ENCODE data around the gene KCNS1. TPM values are rescaled to one million over a fixed set of nuclear protein-coding genes. Genes with fewer than 3 reads are reported as not detected.
A peak's percentile ranks its signal among the peaks of the same experiment; 100 is the strongest.

The KCNS1 gene
- total RNA-seq, 1 experiment from 2014 or later = 10.7 TPM

DNA sequence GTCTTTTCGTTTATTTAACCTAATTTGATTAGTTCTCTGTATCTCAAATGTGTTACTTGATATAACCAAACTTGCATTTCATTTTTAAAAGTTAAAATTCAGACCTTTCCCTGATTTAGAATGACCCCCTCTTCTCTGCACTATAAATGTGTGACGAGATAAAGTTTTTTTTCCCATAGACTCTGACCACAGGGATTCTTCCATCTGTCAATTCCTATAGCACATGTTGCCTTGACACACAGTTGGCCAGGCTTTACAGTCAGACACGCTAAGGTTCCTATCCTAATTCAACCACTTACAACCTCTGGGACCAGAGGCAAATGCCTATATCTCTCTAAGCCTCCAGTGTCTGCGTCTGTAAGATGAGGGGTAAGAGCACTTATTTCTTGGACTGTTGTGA is 40.6 kb downstream of the KCNS1 start:
- TF ChIP-seq, protein P1, sequence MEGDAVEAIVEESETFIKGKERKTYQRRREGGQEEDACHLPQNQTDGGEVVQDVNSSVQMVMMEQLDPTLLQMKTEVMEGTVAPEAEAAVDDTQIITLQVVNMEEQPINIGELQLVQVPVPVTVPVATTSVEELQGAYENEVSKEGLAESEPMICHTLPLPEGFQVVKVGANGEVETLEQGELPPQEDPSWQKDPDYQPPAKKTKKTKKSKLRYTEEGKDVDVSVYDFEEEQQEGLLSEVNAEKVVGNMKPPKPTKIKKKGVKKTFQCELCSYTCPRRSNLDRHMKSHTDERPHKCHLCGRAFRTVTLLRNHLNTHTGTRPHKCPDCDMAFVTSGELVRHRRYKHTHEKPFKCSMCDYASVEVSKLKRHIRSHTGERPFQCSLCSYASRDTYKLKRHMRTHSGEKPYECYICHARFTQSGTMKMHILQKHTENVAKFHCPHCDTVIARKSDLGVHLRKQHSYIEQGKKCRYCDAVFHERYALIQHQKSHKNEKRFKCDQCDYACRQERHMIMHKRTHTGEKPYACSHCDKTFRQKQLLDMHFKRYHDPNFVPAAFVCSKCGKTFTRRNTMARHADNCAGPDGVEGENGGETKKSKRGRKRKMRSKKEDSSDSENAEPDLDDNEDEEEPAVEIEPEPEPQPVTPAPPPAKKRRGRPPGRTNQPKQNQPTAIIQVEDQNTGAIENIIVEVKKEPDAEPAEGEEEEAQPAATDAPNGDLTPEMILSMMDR (IDR thresholded peaks at IDR 0.05; ENCODE audit: unreplicated experiment) = no peak
- CTCF ChIA-PET = interaction anchor here (1.3 to 1.5 kb wide), 2 partner anchors 16 to 233 kb away, joined by 4 read pairs; no protein-coding TSS in a partner anchor
- Mint-ChIP-seq H3K27ac (ENCODE audit: unreplicated experiment) (peak overlapping the region; percentile 42), H3K27me3 (ENCODE audit: unreplicated experiment) (no peaks in the 10 kb centered on the region), H3K9me3 (ENCODE audit: low read depth, unreplicated experiment) (peaks cover 2% of the 10 kb centered on the region), H3K36me3 (ENCODE audit: insufficient read depth, unreplicated experiment) (peaks cover 9% of the 10 kb centered on the region), H3K4me1 (ENCODE audit: low read depth, unreplicated experiment) (peaks cover 42% of the 10 kb centered on the region), H3K4me3 (ENCODE audit: low read depth, unreplicated experiment) (no peak overlapping the region)
- BruUV-seq (replicated peaks) = no TSS peak
- intact Hi-C loops (cut with micrococcal nuclease; ENCODE audit: unreplicated experiment) = no loop called here
- DNase-seq = no peak

DNA sequence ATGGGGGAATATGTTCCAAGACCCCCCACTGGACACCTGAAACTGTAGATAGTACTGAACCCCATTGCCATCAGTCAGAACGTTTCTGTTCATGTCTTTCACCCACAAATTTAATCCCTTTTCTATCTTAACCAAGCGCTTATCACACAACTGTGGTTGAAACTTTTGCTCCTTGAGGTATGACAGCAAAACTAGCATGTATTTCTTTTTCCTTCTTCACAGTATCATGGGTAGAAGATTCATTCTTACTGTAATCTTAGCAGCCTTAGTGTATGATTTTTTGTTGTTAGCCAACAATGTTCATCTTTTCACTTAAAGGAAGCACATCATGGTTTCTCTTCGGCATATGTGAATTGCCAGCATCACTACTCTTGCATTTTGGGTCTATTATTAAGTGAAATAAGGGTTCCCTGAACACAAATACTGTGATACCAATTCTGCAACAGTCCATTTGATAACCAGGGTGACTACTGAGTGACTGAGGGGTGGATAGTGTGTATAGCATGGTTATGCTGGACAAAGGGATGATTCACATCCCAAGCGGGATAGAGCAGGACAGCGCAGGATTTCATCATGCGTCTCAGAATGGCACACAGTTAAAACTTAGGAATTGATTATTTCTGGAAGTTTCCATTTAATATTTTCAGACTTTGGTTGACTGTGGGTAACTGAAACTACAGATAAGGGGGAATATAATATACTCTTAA is 41.8 kb downstream of the KCNS1 start:
- BruUV-seq (replicated peaks) = no TSS peak
- CTCF ChIA-PET = no interaction called here
- no peak for DNase-seq
- TF ChIP-seq, protein P1 (IDR thresholded peaks at IDR 0.05; ENCODE audit: unreplicated experiment) = no peak
- H3K4me3 Mint-ChIP-seq (ENCODE audit: low read depth, unreplicated experiment) = no peak overlapping the region
- peaks cover 9% of the 10 kb centered on the region for H3K36me3 Mint-ChIP-seq (ENCODE audit: insufficient read depth, unreplicated experiment)
- peaks cover 2% of the 10 kb centered on the region for H3K9me3 Mint-ChIP-seq (ENCODE audit: low read depth, unreplicated experiment)
- intact Hi-C loops (cut with micrococcal nuclease; ENCODE audit: unreplicated experiment) = no loop called here
- peak overlapping the region; percentile 68 for H3K27ac Mint-ChIP-seq (ENCODE audit: unreplicated experiment)
- H3K4me1 Mint-ChIP-seq (ENCODE audit: low read depth, unreplicated experiment) = peaks cover 33% of the 10 kb centered on the region
- no peaks in the 10 kb centered on the region for H3K27me3 Mint-ChIP-seq (ENCODE audit: unreplicated experiment)

DNA sequence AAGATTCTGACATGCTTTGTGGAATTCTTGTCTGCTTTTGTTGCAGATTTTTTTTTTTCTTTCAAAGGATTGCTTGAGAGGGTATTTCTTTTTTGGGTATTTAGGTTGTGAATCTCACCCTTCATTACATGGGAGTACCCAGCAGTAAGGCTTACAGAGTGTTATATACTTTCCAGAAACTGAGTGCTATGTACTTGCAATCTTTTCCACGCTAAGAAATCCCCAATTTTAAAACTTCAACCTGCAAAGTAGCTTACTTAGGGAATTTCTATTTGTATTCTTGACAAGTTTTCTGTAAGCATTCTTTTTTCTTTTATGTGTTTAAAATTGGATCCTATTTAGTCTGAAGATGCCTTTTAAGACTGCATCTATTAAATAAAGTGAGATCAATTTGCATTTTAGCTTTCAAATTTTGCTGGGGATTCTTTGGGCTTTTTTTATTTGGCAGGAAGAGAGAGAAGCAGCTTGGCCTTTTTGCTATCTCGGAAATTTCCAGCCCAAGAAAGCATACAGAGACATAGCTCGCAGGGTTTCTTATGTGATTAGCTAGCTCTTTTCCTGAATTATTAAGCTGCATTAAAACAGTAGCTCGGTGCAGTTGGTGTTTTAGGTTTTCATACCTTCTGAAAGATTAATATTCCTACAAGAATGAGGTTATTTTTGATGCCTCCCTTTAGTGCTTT is 42.6 kb downstream of the KCNS1 start:
- intact Hi-C loops (cut with micrococcal nuclease; ENCODE audit: unreplicated experiment) = no loop called here
- Mint-ChIP-seq H3K27me3 (ENCODE audit: unreplicated experiment) (no peaks in the 10 kb centered on the region), H3K9me3 (ENCODE audit: low read depth, unreplicated experiment) (peaks cover under 1% of the 10 kb centered on the region), H3K4me1 (ENCODE audit: low read depth, unreplicated experiment) (peaks cover 33% of the 10 kb centered on the region), H3K27ac (ENCODE audit: unreplicated experiment) (peak overlapping the region; percentile 68), H3K4me3 (ENCODE audit: low read depth, unreplicated experiment) (no peak overlapping the region), H3K36me3 (ENCODE audit: insufficient read depth, unreplicated experiment) (peaks cover 5% of the 10 kb centered on the region)
- BruUV-seq (replicated peaks) = no TSS peak
- DNase-seq = no peak
- TF ChIP-seq, protein P1 (IDR thresholded peaks at IDR 0.05; ENCODE audit: unreplicated experiment) = no peak
- CTCF ChIA-PET = interaction anchor here (0.6 to 1.3 kb wide), 2 partner anchors 14 to 249 kb away, joined by 3 to 5 read pairs; no protein-coding TSS in a partner anchor

DNA sequence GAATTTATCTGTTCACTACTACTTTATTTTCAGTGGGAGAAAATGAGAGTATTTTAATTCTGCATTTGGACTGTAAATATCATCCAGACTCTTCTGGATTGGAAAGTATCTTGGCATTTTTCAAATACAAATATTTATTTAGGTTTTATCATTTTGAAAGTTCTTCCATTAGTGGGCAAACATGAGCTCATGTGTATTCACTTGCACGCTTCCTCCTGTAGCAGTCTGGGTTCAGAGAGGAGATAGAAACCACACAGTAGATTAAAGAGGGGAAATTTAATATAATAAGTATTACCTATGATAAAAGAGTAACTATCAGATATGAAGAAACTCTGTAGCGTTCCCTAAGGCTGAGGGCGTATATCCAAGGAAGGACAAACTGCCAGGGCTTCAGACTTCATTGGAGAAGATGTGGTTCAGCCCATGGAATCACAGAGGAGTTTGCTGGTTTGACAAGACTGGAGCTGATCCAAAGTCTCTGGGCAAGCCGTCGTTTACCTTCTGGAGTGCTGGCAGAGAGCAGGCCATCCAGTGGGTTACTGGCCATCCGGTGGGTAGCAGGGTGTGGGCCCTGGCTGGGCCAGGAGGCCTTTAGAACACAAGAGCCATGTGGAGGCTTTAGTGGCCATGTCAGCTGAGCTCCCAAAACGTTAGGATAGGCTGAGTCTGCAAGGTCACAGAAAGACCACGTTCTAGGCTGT is 44.3 kb downstream of the KCNS1 start:
- Mint-ChIP-seq H3K27ac (ENCODE audit: unreplicated experiment) (no peak overlapping the region), H3K4me1 (ENCODE audit: low read depth, unreplicated experiment) (peaks cover 27% of the 10 kb centered on the region), H3K9me3 (ENCODE audit: low read depth, unreplicated experiment) (no peaks in the 10 kb centered on the region), H3K27me3 (ENCODE audit: unreplicated experiment) (no peaks in the 10 kb centered on the region), H3K4me3 (ENCODE audit: low read depth, unreplicated experiment) (no peak overlapping the region), H3K36me3 (ENCODE audit: insufficient read depth, unreplicated experiment) (peaks cover 4% of the 10 kb centered on the region)
- TF ChIP-seq, protein P1 (IDR thresholded peaks at IDR 0.05; ENCODE audit: unreplicated experiment) = no peak
- BruUV-seq (replicated peaks) = no TSS peak
- DNase-seq = no peak
- intact Hi-C loops (cut with micrococcal nuclease; ENCODE audit: unreplicated experiment) = no loop called here
- CTCF ChIA-PET = no interaction called here
